ENCODE data around the gene RINT1.
"Not testable (repeated sequence)": the region's sequence is repeated elsewhere in the genome, so short reads cannot be mapped to it uniquely, and the experiment has no call there.

The RINT1 gene

DNA sequence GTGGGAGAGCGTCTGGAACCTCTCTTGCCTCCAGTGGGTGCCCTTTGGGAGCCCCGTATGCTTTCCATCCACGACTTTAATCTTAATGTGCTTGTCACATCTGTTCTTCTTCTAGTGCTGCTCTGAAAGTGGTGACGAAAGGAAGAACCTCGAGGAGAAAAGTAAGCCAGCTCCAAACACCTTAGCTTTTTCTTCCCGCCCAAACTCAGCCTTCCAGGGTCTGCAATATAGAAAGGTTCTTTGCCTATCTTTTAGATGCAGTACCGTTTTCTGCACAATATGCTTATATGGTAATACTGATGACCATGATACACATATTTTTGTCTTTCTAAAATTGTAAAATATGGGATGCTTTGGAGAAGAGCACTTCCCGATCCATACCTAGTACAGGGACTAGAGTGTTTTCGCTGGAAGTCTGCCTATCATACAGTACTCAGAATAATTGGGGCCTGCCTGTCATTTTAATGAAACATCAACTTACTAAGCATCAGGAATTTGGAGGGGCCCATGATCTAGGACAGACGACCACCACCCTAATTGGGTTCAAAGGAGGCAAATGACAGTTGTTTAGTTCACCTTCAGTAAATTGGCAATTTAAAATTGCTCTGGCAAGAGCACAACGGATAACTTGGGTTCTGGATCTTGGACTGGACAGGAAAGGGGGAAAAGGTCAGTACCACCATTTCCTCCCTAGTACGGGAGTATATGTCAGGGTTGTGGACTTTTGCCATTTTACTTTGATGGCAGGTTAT, 884 bp downstream of the RINT1 start:
- DNase-seq = no peak

GRCh38 chr7:105538339-105538738, 6.3 kb downstream of the RINT1 start:
- DNase-seq = no peak

GRCh38 chr7:105559926-105560325, 27.9 kb downstream of the RINT1 start:
- no peak for DNase-seq

- DNase-seq = no peak
Measured at GRCh38 chr7:105565190-105565589, 33.2 kb downstream of the RINT1 start.

- no peak for DNase-seq
Measured at GRCh38 chr7:105567024-105567423, 35.0 kb downstream of the RINT1 start.

- no peak for DNase-seq
Measured at GRCh38 chr7:105567821-105568220, 35.8 kb downstream of the RINT1 start.

GRCh38 chr7:105571891-105572290, 39.9 kb downstream of the RINT1 start:
- no peak for DNase-seq

DNA sequence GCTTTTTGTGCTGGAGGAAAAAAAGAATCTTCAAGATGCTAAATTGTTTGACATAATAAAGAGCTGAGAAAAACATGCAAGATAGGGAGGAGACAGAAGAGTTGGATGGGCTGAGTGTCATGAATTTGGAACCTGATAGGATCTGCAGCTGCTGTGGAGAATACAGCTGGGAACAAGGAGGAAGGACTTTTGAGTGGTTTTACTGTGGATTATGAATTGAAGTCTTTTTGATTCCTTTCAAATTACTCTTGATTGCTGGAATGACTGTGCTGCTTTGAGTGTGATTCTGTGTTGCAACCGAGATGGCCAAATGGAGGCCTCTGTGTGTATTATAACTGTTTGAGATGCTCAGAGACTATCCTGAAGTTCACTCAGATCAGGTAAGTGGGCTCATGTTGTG, 45.2 kb downstream of the RINT1 start:
- DNase-seq = no peak

GRCh38 chr7:105578496-105578895, 46.5 kb downstream of the RINT1 start:
- no peak for DNase-seq

GRCh38 chr7:105580022-105580740, 48.2 kb downstream of the RINT1 start:
- DNase-seq = no peak

DNA sequence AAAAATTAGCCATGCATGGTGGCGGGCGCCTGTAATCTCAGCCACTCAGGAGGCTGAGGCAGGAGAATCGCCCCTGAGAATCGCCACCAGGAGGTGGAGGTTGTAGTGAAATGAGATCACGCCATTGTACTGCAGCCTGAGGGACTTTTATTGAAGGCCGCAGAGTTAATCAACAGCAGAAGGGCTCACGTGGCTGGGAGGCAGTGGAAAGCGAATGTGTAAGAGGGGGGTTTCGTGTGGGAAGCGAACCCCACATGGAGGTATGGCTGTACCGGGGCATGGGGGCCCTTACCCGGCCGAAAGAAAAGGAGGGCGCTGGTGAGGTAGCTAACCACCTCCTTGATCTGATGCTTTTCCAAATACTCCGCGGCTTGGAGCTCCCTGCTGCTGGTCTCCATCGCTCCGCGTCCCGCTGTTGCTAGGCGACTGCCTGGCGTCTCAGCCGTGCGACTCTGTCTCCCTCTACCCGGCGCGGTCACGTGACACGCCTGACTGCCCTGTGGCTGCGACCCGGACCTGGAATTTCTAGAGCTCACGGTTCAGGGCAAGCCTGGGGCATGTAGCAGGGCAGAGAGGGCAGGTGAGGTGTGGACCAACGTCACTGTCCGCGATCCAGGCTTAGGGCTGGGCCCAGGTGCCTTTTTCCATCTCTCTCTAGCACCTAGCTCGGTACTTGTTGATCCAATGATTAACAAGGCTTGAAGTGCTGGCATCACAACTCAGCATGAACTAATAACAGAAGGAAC, 49.2 kb downstream of the RINT1 start, which contains the start of gene EFCAB10:
Gene EFCAB10, minus strand, starts transcription at position 428 of the 746 bp plus-strand sequence. Its CDS starts 30 bp downstream, at position 398.
- DNase-seq = peak; percentile 42

GRCh38 chr7:105583061-105583460, 51.1 kb downstream of the RINT1 start:
- DNase-seq = no peak

GRCh38 chr7:105584165-105584564, 52.2 kb downstream of the RINT1 start:
- no peak for DNase-seq

- DNase-seq = no peak
Measured at GRCh38 chr7:105585850-105586500, 54.0 kb downstream of the RINT1 start.

DNA sequence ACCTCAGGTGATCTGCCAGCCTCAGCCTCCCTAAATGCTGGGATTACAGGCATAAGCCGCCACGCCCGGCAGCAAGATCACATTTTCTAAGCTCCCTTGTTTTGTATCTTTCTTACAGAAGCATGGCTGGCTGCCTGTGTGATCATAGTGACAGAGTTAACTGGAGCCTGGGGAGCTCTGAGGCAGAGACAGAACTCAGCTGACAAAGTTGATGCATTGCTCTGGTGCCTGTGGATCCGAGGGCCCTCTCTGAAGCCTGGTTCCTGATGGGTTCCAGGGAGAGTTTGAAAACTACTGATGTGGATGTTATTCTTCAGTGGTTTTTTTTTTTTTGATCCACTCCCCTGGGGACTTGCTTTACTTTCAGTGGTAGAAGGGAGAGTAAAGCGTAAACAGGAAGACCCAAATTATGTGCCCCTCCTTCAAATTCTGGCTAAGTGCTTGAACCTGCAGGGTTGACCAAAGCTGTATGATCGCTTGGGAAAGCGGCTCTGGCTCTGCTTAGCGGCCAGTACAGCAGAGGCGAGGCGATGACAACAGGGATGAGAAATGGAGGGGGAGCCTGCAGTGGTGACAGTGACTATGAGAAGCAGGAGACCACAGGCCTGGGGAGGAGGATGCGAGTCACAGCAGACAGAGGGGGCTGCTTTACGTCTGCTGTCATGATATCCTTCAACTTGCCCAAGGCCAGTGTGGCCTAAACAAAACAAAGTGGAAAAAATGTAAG, 56.1 kb downstream of the RINT1 start:
- no peak for DNase-seq

DNA sequence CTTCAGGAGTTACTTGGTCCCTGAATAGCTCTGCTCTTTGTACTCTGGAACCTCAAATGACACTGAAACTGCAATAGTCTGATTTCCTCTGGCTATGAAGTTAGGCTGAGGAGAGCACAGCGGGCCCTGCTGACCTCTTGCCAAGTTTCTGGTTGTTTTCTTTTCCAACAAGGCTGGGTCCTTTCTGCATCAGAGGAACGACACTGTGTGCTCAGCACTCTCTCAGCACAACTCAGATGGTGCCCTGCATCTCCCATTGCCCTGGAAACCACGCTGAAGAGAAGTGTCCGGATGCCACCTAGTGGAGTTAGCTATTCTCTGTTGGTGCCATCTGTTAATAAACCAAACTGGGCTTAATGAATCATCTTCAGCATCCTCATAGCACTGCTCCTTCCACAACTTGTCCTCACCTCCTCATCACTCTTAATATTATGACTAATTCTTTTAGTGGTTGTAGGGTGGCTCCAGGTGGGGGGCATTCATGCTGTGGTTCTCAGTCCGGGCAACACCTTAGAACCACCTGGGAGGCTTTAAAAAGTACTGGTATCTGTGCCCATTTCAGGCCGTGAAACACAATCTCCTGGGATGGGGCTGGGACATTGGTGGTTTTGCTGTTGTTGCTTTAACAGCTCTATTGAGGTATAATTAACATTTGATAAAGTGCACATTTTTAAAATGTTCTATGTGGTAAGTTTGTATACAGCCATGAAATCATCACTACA, 57.5 kb downstream of the RINT1 start:
- peak; percentile 36 for DNase-seq

DNA sequence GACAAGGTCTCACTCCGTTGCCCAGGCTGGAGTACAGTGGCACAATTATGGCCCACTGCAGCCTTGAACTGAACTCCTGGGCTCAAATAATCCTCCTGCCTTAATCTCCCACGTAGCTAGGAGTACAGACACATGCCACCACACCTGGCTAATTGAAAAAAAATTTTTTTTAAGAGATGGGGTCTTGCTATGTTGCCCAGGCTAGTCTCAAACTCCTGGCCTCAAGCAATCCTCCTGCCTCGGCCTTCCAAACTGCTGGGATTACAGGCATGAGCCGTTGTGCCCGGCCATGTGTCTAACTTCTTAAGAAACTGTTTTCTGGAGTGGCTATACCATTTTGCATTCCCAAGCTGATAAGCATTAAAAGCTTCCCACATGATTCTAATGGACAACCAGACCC, 58.8 kb downstream of the RINT1 start:
- DNase-seq = no peak

GRCh38 chr7:105591522-105591921, 59.5 kb downstream of the RINT1 start:
- no peak for DNase-seq

GRCh38 chr7:105594034-105594433, 62.0 kb downstream of the RINT1 start:
- DNase-seq = no peak

DNA sequence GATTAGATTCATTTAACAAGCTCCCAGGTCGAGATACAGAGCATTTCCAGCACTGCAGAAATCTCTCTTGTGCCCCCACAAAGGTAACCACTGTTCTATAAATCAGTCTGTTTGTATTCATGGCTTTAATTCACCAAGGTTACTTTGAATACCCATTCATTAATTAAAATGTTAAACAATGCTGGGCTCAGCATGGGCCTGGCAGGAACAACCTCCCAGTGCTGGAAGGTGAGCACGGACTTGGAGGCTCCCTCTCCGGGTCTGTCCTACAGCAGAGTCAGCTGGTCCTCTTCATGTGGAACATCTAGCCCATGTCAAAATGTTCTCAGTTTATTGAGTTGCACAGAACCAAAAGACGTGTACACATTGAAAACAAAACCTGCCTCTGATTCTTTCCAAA, 64.9 kb downstream of the RINT1 start:
- DNase-seq = no peak

- DNase-seq = not testable (repeated sequence)
Measured at GRCh38 chr7:105599080-105599479, 67.1 kb downstream of the RINT1 start.

- DNase-seq = no peak
Measured at GRCh38 chr7:105599551-105599950, 67.5 kb downstream of the RINT1 start.

Measured in activated T-cell treated with anti-CD3 and anti-CD28 coated beads, Interleukin-2, amount 50 U/mL, for 1 hour (primary cell).